Activated CD8-positive, alpha-beta memory T cell treated with anti-CD3 and anti-CD28 coated beads for 48 hours (primary cell): ENCODE results near the gene COA4.
A peak's percentile ranks its signal among the peaks of the same experiment; 100 is the strongest.
"Not testable (repeated sequence)": the region's sequence is repeated elsewhere in the genome, so short reads cannot be mapped to it uniquely, and the experiment has no call there.

ENCODE experiments used
- DNase-seq, 3 experiments: peaks; one replicate each; pipeline ENCODE4 v3.0.0-alpha.2; 2020; ENCODE audit warnings: low read depth in 2 of 3, low spot score in 2 of 3

The COA4 gene

DNA sequence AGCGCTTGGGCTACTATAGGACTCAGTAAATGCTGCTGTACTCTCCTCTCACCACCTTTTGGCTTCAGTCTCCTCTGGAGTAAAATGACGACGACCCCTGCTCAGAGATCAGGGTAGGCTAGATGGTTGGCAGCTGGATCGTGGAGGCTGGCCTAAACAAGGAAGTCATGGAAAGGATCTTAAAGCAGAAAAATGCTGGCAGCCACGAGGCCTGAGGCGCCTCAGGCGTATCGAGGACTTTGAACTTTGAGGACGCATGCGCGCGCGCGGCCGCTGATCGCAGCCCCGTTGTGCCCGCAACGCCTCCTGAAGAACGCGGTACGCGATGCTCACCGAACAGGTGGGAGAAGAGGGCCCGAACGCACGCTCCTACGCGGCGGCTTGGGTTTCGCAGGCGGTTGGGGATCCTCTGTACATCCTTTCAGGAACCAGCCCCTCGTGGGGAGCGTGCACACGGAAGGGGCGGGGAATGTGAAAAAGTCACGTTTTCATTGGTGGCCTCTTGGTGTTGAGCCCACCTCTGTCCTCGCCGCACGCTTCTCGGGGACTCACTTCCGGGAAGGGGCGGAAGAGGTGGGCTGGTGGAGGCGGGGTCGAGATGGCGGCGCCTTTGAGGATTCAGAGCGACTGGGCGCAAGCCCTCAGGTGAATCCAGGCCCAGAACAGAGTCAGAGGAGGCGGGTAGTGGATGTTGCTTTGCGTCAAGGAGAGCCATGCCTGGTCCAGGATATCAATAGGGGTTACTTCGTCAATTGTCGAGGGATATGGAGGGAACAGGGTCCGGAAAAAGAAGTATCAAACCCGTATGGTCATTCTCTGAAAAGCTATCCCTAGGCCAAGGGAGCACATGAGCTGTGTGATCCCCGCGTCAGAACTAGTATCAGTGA lies at the start of gene COA4, which contains the start of gene PAAF1:
Gene COA4, minus strand, starts transcription at position 423 of the 887 bp plus-strand sequence. CDS start 3,468 bp downstream, outside the sequence.
Gene PAAF1, plus strand, starts transcription at position 576 of the 887 bp plus-strand sequence. Its CDS starts 23 bp downstream, at position 599.
- DNase-seq: peak; percentile 82 to 89 (median 83)

DNA sequence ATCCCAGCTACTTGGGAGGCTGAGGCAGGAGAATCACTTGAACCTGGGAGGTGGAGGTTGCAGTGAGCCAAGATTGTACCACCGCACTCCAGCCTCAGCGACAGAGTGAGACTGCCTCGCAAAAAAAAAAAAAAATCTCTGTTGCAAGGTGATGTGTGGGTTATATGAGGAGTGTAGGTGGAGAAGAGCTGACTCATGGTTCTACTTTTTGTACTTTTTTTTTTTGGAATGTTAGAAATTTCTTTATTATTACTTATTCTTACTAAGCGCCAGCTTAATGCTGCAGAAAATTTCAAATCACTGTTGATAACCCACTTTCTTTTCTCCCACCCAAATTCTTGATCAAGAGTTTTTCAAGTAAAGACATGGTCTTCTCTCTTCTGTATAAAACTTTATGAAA lies 44.5 kb upstream of the COA4 start:
- DNase-seq: no peak

DNA sequence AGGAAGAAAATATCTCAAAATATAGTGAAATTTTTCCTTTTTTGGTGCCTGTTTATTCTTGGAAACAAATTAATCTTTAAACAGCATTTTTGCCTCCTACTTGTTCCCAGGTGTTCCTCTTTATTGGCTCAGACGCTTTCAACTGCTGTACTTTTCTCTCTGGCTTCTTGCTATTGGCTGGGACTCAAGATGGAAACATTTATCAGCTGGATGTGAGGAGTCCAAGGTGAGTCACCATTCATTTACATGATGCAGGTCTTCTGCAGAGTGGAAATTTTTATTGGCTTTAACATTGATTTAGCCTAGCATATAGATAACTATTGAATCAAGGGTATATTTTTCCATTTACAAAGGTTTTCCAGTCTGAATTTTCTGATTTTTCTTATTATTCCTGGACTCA lies 39.8 kb upstream of the COA4 start:
- DNase-seq: no peak

DNA sequence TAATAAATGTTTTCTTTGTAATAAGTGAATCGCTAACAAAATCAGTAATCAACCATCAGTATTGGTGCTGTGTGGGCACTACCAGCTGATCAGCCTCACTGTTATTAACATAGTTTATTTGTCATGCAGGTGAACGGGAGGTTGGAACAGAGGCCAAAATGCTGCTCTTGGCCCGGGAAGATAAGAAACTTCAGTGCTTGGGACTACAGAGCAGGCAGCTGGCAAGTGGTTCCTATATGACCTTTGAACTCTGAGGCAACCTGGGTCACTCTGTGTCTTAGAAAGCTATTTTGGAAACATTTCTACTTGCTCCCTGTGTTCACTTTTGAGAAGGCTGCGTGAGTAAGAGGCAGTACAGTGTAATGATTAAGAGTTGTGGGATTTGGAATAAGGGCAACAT lies 37.6 kb upstream of the COA4 start:
- no peak for DNase-seq

DNA sequence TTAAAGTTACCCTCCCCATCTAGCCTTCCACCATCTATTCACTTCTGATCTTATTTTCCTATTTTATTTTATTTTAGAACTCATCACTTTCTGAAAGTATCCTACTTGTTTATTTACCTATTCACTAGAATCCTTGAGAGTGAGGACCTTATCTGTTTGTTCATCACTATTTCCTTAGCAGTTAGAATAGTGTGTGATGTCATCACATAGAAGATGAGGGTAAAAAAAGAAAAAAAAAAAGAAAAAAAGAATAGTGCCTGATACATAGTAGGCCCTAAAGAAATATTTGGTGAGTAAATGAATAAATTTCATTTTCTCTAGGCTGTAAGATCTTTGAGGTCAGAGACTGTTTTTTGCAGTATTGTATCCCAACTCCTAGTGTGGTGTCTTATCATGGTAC lies 36.8 kb upstream of the COA4 start:
- DNase-seq: no peak

DNA sequence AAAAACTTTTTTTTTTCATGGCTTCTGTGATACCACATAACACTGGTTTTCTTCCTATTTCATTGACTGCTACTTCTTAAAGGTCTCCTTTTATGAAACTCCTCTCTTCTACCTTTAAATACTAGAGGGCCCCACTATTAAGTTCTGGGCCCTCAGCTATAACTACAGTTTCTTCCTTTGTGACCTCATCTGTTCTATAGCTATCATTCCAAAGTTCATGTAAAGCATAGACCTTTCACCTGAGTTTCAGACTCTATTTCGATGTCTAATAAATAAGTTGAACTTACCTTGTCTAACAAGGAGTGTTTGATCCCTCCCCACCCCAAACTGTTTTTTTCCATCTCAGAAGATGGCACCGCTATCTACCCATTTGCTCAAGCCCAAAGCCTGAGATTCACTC lies 35.4 kb upstream of the COA4 start:
- no peak for DNase-seq

DNA sequence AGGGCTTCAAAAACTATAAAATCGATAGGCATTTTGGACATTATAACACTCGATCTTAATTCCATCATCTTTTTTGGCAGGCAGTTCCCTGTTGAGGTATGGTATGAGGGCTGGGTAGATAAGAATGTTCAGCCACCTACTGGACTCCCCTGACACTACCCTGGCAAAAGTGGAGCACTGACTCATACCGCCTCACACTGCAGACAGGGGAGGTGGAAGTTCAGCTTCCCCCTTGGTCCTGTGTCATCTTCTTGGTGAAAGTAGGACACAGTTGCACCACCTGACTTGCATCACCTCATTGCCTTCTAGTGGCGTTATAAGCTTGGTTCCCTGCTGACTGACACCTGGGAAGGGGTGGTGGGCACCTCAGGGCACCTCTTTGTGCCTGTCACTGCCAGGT lies 30.5 kb upstream of the COA4 start:
- DNase-seq: no peak

DNA sequence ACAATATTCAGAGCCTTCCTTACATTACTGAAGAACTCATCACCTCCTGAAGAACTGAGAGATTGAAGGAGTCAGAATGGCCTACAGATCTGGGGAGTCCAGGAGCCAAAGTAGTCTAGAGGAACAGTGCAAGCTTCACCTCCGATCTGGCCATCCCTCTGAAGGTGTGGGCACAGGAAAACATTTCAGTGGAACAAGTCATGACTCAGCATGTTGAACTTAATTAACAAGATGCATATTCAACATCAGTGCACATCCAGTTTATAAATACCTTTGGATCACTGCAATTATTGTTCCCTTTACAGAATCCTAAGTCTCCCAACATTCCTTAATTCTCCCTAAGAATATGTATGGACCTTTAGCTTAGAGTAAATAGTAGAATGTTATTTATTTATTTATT lies 25.7 kb upstream of the COA4 start:
- no peak for DNase-seq

DNA sequence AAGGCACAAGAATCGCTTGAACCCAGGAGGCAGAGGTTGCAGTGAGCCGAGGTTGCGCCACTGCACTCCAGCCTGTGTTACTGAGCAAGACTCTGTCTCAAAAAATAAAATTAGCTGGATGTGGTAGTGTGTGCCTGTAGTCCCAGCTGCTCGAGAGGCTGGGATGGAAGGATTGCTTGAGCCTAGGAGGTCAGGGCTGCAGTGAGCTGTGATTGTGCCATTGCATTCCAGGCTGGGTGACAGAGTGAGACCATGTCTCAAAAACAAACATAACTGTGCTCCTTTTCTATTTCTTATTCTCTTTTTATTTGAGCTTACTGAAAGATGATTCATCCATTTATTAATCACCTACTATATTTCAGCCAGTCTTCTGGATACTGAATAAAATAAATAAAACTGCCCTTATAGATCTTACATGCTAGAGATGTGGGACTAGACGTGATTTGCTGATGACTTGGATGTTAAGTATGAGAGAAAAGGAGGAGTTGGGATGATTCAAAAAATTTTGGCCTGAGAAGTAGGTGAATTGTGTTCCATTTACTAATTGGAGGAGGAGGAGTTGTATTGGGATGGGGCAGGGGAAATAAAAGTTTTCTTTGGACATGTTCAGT lies 18.2 kb upstream of the COA4 start:
- no peak for DNase-seq

DNA sequence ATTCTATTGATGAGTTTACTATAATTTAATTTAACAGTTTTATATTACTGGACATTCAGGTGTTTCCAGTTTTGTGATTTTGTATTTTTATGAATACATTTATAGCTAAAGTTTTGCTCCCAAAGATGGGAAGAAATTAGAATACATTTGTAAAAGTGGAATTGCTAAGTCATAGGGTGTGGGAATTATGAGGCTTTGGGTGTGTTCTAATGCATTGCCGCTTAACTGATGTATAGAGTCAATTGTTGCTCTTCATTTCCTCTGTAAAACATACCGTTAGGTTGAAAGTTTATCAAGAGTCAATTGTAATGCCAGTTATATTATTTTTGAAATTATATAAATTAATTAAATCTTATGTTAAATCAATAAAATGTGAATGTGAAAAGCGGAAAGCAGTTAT lies 16.4 kb upstream of the COA4 start:
- no peak for DNase-seq

DNA sequence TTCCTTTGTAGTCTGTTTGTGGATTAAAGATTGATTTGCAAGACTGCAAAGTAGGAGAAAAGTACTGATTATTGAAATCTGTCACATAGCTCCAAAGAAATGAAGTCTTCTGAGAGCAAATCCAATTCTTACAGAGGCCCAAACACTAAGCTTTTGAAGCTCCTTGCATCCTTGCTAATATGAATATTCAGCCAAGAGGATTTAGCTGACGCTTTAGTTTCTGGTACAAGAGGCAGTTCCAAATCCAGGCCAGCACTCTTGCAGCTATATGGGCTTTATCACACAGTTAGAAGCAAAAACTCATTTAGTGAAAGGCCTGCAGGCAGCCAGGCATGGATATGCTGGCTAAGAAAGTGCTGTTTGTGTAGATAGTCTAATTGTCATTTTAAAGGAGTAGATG lies 12.9 kb upstream of the COA4 start:
- DNase-seq: no peak

DNA sequence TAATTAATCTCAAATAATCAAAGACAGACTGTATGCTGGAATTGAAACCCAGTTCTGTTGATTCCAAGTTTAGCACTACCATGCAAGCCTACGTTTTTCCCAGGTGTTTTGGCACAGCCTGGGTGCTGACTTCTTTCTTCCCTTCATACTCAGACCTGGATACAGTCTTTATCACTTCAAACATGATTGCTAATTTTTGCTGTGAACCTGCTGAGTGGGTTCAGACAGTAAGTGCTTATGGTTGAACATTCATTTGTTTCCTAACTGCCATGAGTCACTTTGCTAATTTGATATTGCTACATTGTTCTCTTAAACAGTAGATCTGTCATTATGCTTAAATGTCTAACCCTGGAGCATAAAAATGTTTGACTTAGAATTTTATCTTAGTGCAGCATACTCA lies 12.4 kb upstream of the COA4 start:
- DNase-seq: no peak

DNA sequence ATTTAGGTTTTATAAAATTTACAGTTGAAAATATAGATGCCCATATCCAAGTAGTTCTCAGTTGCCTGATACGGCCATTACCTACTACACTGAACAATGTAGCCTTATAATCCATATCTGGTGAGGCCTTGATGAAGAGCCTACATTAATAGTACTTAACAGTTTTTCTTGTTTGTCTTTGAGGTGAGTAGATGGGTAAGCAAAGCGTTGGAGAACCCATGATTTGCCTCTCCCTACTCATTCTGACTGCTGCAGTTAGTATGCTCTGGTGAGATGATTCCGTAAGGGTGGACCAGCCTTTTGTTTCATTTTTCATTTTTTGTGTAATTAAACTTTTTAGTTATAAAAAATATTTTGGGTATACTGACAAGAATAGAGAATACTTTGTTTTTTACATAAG lies 11.6 kb upstream of the COA4 start:
- DNase-seq: no peak

DNA sequence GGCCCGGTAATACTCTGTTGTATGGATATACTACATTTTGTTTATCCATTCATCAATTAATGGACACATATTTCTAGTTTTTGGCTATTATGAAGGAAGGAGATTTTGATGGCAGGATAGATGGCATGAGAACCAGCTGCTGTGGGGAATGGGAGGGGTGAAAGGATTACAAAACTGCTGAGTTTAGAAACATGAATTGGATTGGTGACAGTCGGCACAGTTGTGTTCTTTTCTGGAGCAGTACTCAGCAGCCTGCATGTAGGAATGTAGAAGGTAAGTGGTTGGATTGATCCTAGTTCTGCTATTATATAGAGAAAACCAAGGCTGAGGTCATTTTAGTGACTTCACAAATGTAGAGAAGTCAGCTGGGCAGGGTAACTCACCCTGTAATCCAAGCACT lies 7.2 kb upstream of the COA4 start:
- no peak for DNase-seq

DNA sequence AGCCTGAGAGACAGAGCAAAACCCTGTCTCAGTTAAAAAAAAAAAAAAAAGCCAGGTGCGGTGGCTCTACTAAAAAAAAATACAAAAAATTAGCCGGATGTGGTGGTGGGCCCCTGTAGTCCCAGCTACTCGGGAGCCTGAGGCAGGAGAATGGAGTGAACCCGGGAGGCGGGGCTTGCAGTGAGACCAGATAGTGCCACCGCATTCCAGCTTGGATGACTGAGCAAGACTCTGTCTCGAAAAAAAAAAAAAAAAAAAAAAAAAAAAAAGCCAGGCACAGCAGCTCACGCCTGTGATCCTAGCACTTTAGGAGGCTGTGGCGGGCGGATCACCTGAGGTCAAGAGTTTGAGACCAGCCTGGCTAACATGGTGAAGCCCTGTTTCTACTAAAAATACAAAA lies 3.8 kb upstream of the COA4 start:
- not testable (repeated sequence) for DNase-seq

DNA sequence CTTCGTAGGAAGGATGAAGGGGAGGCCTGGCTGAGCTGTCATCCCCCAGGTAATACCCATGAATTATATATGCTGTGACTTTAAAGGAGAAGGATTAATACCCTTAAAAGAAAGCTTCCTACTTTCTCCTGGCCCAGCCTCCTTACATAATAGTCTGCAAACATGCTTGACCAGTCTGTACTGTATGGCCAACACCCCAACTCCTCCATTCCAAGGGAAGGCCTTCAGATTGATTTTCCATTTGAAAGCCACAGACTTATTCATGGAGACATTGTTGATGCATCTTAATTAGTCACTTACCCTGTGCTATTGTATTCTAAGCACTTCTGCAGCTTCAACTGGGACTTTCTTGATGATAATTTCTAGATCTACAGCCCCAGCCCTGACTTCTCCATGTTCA lies 2.1 kb upstream of the COA4 start:
- DNase-seq: no peak

DNA sequence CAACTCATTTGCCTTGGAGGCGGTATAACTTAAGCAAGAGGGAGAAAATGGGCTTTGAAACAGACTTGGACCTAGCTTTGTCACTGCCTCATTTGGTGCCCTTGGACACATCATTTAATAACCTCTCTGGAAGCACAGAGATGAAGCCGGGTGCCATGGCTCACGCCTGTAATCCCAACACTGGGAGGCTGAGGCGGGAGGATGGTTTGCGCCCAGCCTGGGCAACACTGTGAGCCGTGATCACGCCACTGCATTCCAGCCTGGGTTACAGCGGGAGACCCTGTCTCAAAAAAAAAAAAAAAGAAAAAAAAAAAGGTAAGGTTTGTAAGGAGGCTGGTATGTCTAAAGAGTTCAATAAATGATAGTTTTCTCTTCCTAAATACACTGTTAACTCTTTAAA lies 806 bp downstream of the COA4 start:
- DNase-seq: no peak

DNA sequence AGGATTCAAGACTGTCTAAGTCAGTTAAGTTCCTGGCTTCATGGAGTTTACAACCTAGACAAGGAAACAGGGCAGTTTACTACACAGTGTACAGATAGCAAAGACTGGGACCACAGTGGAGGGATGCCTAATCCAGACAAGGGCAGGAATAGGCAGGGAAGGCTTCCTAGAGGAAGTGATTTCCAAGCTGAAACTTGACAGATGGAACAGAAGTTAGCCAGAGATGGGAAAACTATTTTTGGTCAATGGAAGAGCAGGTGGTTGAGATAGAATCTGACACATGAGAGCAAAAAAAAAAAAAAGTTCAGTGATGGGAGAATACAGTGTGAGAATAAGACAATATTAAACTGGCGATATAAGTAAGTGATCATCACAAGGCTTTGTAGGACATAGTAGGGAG lies 1.3 kb downstream of the COA4 start:
- no peak for DNase-seq

DNA sequence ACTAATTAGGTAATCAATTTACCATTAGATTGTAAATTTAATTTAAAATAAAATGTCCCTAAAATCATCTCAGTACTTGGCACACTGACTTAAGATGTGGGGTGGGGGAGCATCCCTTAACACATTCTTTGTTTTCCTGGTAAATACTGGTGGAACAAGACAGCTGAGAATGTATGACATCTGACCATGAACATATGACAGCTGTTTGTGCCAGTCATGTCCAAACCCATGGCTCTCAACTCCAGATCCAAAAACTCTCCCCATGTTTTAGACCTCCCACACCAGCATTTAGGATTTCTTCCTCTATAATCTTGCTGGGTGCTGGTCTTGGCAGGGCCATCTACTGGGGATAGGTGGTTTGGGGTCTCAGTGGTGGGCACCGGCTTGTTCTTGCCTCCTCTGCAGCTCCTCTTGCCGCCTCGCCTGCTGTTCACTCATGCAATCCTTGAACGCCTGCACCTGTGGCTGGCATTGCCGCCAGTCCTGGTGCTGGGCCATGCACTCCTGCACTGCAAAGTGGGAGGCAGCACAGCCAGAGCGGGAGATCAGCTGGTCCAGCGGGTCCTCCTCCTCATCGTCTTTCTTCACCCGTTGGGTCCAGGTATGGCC lies 3.8 kb downstream of the COA4 start:
- no peak for DNase-seq

DNA sequence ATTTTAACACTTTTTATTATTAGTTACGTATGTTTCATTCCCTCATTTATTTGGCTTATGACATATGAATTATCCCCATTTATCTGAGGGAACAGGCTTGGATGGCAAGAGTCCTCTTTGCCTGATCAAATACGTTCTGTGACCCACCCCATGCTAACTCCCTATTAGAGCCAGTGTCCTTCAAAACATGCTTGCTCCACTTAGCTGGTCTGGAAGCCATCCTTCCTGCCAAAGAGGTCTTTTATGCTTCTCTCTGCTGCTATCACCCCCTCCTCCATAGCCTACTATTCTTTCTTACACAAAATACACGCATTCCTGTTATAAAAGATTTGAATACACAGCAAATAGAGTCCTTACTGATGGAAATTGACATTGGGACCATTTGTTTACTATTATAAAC lies 6.4 kb downstream of the COA4 start:
- no peak for DNase-seq

DNA sequence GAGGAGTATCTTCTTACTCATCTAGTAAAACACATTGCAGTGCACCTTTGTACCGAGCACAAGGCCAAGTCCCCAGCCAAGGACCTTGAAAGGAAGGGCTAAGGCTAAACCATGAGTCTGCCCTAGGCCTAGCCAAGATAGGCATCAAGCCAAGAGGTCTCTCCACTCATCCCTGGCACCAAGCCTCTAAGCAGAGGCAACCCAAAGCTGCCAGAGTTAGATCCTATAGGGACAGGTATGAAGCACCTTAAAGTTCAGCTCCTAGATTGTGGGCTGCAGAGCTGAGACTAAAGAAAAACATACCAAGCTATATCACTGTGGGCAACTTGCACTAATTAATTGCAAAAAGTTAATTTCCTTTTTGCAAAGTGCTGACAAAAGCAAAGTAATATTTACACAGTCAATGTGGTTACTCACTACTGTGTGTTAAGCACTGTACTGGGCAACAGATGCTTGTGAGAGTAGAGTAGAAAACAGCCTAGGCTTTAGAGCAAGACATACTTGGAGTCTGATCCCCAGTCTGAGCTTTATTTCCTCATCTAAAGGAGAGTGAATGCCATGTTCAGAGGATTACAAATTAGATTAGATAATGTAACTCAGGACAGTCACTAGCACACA lies 7.2 kb downstream of the COA4 start:
- no peak for DNase-seq

DNA sequence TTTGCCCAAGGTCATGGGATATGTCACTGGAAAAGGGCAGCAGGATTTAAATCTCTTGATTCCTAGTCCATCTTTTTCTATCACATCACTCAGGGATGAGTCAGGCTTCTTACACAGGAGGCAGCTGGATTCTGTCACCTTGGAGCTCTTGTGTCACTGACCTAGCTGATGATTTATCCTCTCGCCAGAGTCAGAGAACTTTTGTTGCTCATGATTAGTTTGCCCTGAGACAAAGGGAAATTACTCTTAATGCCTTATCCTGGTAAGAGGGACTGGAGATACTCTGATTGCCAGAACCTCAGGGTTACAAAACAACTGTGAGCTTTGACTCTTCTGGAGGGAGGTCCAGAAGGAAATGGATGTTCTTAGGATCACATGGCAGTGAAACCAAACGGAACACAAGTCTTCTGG lies 10.1 kb downstream of the COA4 start:
- DNase-seq: no peak
